CD4-positive, CD25-positive, alpha-beta regulatory T cell (primary cell): ENCODE data around the gene PRR15L. TPM values are rescaled to one million over a fixed set of nuclear protein-coding genes. Genes with fewer than 3 reads are reported as not detected.
A peak's percentile ranks its signal among the peaks of the same experiment; 100 is the strongest.

Experiments used
- ATAC-seq, 2 donors: fragments of 150-1000 bp; cut with Tn5 transposase; one replicate each; pipeline ENCODE4 v1.10.0; 2021; ENCODE audit warnings: low read depth in 2 of 2, moderate number of reproducible peaks in 2 of 2, moderate library complexity in 1 of 2
- DNase-seq, 3 donors: peaks; one replicate each; pipeline versions ENCODE4 v3.0.0 to v3.0.0-alpha.2; 2012 to 2022; ENCODE audit warnings: mixed read lengths in 1 of 3
- H3K27ac ChIP-seq: one replicate; pipeline ENCODE4 v1.7.0; 2013; ENCODE audit warnings: mild to moderate bottlenecking, low read length; ENCODE audit not compliant: insufficient read depth, poor library complexity, severe bottlenecking
- H3K27me3 ChIP-seq: one replicate; pipeline ENCODE4 v1.7.0; 2013; ENCODE audit warnings: low read length; ENCODE audit not compliant: control insufficient read depth, insufficient read depth
- H3K36me3 ChIP-seq: one replicate; pipeline ENCODE4 v1.7.0; 2013; ENCODE audit warnings: mild to moderate bottlenecking, low read length, moderate library complexity; ENCODE audit not compliant: control insufficient read depth, insufficient read depth
- H3K4me1 ChIP-seq: 2 replicates; pipeline ENCODE4 v1.7.0; 2013; ENCODE audit warnings: mild to moderate bottlenecking, low read length; ENCODE audit not compliant: insufficient read depth, control insufficient read depth, poor library complexity, severe bottlenecking
- H3K4me3 ChIP-seq: one replicate; pipeline ENCODE4 v1.7.0; 2013; ENCODE audit warnings: low read depth, mild to moderate bottlenecking, low read length, moderate library complexity
- H3K9me3 ChIP-seq, 2 experiments: 1 replicate in 1 of 2; 2 replicates in 1 of 2; pipeline ENCODE4 v1.7.0; 2013; ENCODE audit warnings: low read length in 2 of 2, mild to moderate bottlenecking in 1 of 2, moderate library complexity in 1 of 2; ENCODE audit not compliant: control insufficient read depth in 2 of 2
- H3K27ac Mint-ChIP-seq, 3 donors: one replicate each; pipeline ENCODE4 v1.8.0; 2020 to 2022; ENCODE audit warnings: mild to moderate bottlenecking in 3 of 3, mixed read lengths in 3 of 3, moderate library complexity in 2 of 3
- H3K27me3 Mint-ChIP-seq: one replicate; pipeline ENCODE4 v1.8.0; 2022; ENCODE audit warnings: mild to moderate bottlenecking, mixed read lengths
- H3K36me3 Mint-ChIP-seq: one replicate; pipeline ENCODE4 v1.8.0; 2020; ENCODE audit warnings: mixed read lengths
- H3K4me1 Mint-ChIP-seq, 4 donors: one replicate each; pipeline ENCODE4 v1.8.0; 2020 to 2022; ENCODE audit warnings: mixed read lengths in 4 of 4, mild to moderate bottlenecking in 1 of 4
- H3K4me3 Mint-ChIP-seq, 4 donors: one replicate each; pipeline ENCODE4 v1.8.0; 2020 to 2022; ENCODE audit warnings: mild to moderate bottlenecking in 4 of 4, mixed read lengths in 4 of 4, moderate library complexity in 3 of 4
- H3K9me3 Mint-ChIP-seq, 7 donors: one replicate each; pipeline ENCODE4 v1.8.0; 2020 to 2022; ENCODE audit warnings: mixed read lengths in 7 of 7, mild to moderate bottlenecking in 3 of 7, moderate library complexity in 2 of 7
- polyA plus RNA-seq, 4 donors: library from polyadenylated mRNA; unstranded; fragments of 300-500 nt; fragmentation: Illumina TruSeq; gene quantifications; one replicate each; pipeline ENCODE4 v1.2.3, GENCODE V29; 2021
- total RNA-seq: library from RNA; stranded (reverse); gene quantifications from one replicate; pipeline ENCODE4 v1.2.3, GENCODE V29; 2022

Gene PRR15L
- total and polyA plus RNA-seq, 5 donors from 2014 or later: 0.19 to 0.36 TPM; not detected in 3

- no peaks in the 10 kb centered on the region for H3K27me3 ChIP-seq
- H3K27ac ChIP-seq: no peak overlapping the region
- Mint-ChIP-seq H3K27ac (peak overlapping the region; percentile 75 to 87 (median 79)), H3K36me3 (peaks cover 25% of the 10 kb centered on the region), H3K27me3 (no peaks in the 10 kb centered on the region), H3K9me3 (no peaks in the 10 kb centered on the region), H3K4me1 (peaks cover 7 to 32% (median 10%) of the 10 kb centered on the region in 4 donors), H3K4me3 (no peak overlapping the region)
- H3K4me1 ChIP-seq: no peaks in the 10 kb centered on the region
- no peak overlapping the region for H3K4me3 ChIP-seq
- ATAC-seq: no peak
- peaks cover 27% of the 10 kb centered on the region for H3K36me3 ChIP-seq
- DNase-seq: no peak
- no peaks in the 10 kb centered on the region for H3K9me3 ChIP-seq
These were observed 43.3 kb downstream of the PRR15L start for GRCh38 chr17:47914306-47914948.

DNA sequence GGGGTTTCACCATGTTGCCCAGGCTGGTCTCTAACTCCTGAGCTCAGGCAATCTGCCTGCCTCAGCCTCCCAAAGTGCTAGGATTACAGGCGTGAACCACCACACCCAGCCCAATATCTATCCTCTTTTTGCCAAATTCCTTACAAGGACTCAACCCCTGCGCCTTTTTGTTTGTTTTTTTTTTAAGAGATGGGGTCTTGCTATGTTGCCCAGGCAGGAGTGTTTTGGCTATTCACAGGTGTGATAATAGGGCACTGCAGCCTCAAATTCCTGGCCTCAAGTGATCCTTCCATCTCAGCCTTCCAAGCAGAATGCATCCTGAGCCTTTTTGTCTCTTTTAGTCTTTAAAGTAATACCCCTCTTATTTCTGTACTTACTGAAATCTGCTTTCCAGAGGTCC, 44.6 kb downstream of the PRR15L start:
- no peak overlapping the region for H3K4me3 ChIP-seq
- Mint-ChIP-seq H3K36me3 (peaks cover 28% of the 10 kb centered on the region), H3K27ac (peak overlapping the region in 1 of 3 donors; percentile 75), H3K27me3 (no peaks in the 10 kb centered on the region), H3K4me1 (peaks cover 5 to 36% (median 15%) of the 10 kb centered on the region in 4 donors), H3K9me3 (no peaks in the 10 kb centered on the region), H3K4me3 (no peak overlapping the region)
- H3K4me1 ChIP-seq: no peaks in the 10 kb centered on the region
- H3K36me3 ChIP-seq: peaks cover 26% of the 10 kb centered on the region
- H3K27ac ChIP-seq: no peak overlapping the region
- DNase-seq (no peak), ATAC-seq (no peak)
- H3K9me3 ChIP-seq: no peaks in the 10 kb centered on the region
- no peaks in the 10 kb centered on the region for H3K27me3 ChIP-seq

GRCh38 chr17:47907932-47908562, 49.6 kb downstream of the PRR15L start:
- H3K27ac Mint-ChIP-seq: no peak overlapping the region
- Histone ChIP-seq H3K27ac (no peak overlapping the region), H3K36me3 (peaks cover 11% of the 10 kb centered on the region), H3K9me3 (no peaks in the 10 kb centered on the region), H3K4me1 (peaks cover 4% of the 10 kb centered on the region), H3K4me3 (no peak overlapping the region), H3K27me3 (no peaks in the 10 kb centered on the region)
- H3K4me1 Mint-ChIP-seq: peaks cover 0 to 53% (median 29%) of the 10 kb centered on the region in 4 donors
- DNase-seq (no peak), ATAC-seq (no peak)
- H3K36me3 Mint-ChIP-seq: peaks cover 25% of the 10 kb centered on the region
- H3K4me3 Mint-ChIP-seq: no peak overlapping the region
- H3K9me3 Mint-ChIP-seq: no peaks in the 10 kb centered on the region
- no peaks in the 10 kb centered on the region for H3K27me3 Mint-ChIP-seq

DNA sequence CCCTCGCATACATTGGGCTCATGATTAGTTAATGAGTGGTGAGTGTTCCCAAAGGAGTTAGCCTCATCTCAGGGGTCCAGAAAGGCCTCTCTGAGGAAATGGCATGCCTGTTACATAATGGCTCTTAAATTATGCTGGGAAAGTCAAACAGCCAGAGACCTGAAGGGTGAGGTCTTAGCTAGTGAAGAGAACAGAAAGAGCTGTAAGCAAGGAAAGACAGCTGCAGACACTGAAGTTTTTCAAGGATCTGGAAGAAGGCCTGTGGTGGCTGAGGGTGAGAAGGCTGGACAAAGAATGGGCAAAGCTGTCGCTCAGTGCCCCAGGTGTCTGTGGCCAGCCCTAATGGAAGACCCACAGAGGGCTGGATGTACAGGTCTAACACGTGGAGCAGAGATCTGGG, 51.2 kb downstream of the PRR15L start:
- H3K4me3 Mint-ChIP-seq: peak overlapping the region in 1 of 4 donors; percentile 26
- H3K27me3 Mint-ChIP-seq: no peaks in the 10 kb centered on the region
- ATAC-seq: no peak
- no peak for DNase-seq
- peaks cover 4% of the 10 kb centered on the region for H3K4me1 ChIP-seq
- no peak overlapping the region for H3K4me3 ChIP-seq
- peaks cover 11 to 61% (median 37%) of the 10 kb centered on the region in 4 donors for H3K4me1 Mint-ChIP-seq
- H3K27ac ChIP-seq: no peak overlapping the region
- peak overlapping the region in 2 of 3 donors; percentile 77 to 81 for H3K27ac Mint-ChIP-seq
- H3K36me3 Mint-ChIP-seq: peaks cover 38% of the 10 kb centered on the region
- no peaks in the 10 kb centered on the region for H3K9me3 Mint-ChIP-seq
- peaks cover 11% of the 10 kb centered on the region for H3K36me3 ChIP-seq
- H3K9me3 ChIP-seq: no peaks in the 10 kb centered on the region
- H3K27me3 ChIP-seq: no peaks in the 10 kb centered on the region

DNA sequence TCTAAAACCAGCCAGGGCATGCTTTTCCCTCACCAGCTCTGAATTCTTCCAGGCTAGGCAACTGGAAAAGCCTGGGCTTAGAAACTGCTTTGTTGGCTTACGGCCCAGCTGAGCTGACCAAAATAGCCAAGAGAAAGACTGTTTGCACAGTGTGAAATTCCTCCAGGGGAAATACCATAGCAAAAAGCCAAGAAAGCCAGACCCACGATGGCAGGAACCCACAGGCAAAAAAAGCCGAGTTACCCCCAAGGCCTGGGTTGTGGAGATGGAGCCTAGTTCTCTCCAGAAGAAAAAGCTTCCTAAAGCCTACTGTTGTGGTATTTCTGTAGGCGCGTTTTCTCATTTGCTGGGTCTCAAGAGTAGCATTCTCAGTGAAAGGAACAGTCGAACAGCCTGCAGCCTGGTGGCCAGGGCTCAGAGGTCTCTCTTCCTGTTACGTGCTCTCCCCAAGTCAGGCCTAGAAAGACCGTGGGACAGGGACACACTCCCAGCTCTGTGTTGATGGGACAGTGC, 52.4 kb downstream of the PRR15L start:
- Histone ChIP-seq H3K27me3 (no peaks in the 10 kb centered on the region), H3K36me3 (peaks cover 16% of the 10 kb centered on the region), H3K27ac (no peak overlapping the region), H3K4me3 (no peak overlapping the region), H3K9me3 (no peaks in the 10 kb centered on the region), H3K4me1 (peaks cover 4% of the 10 kb centered on the region)
- H3K27me3 Mint-ChIP-seq: no peaks in the 10 kb centered on the region
- ATAC-seq: no peak
- peak overlapping the region in 1 of 3 donors; percentile 81 for H3K27ac Mint-ChIP-seq
- DNase-seq: no peak
- H3K9me3 Mint-ChIP-seq: no peaks in the 10 kb centered on the region
- H3K36me3 Mint-ChIP-seq: peaks cover 38% of the 10 kb centered on the region
- peak overlapping the region in 1 of 4 donors; percentile 26 for H3K4me3 Mint-ChIP-seq
- H3K4me1 Mint-ChIP-seq: peaks cover 11 to 63% (median 37%) of the 10 kb centered on the region in 4 donors

DNA sequence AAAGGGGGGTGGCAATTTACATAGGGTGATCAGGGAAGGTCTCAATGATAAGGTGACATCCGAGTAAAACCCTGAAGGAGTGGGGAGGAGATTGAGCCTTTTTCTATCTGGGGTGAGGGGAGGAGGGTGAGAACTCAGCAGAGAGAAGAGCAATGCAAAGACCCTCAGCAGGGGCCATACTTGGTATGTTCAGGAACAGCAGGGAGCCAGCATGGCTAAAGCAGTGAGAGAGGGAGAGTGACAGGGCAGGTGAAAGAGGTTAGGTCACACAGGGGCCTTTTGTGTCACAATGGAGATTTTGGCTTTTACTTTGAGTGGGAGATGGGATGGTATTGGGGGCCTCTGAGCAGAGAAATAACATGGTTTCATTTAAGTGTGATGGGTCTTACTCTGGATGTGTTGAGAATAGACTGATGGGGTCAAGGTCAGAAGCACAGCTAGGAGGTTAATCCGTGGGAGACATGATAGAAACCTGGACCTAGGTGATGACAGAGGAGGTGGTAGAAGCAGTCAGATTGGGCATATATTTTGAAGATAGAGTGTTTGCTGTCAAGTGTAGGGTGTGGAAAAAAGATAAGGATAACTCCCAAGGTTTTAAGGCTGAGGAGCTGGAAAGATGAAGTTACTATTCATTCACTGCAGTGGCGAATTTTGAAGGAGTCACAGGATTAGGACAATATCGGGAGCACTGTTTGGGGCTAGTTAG, 55.5 kb downstream of the PRR15L start:
- H3K4me3 Mint-ChIP-seq: peak overlapping the region in 1 of 4 donors; percentile 53
- no peak overlapping the region for H3K4me3 ChIP-seq
- H3K27me3 ChIP-seq: no peaks in the 10 kb centered on the region
- H3K4me1 ChIP-seq: peaks cover 7% of the 10 kb centered on the region
- H3K36me3 ChIP-seq: peaks cover 17% of the 10 kb centered on the region
- no peaks in the 10 kb centered on the region for H3K9me3 Mint-ChIP-seq
- DNase-seq: no peak
- ATAC-seq: no peak
- H3K27ac Mint-ChIP-seq: peak overlapping the region in 2 of 3 donors; percentile 51 to 89
- no peaks in the 10 kb centered on the region for H3K9me3 ChIP-seq
- H3K4me1 Mint-ChIP-seq: peaks cover 15 to 69% (median 47%) of the 10 kb centered on the region in 4 donors
- no peak overlapping the region for H3K27ac ChIP-seq
- H3K36me3 Mint-ChIP-seq: peaks cover 33% of the 10 kb centered on the region
- no peaks in the 10 kb centered on the region for H3K27me3 Mint-ChIP-seq
